Amygdala (tissue), 56 donors: ENCODE data around the gene GAS2.

Experiments
- DNase-seq, 56 donors: peaks; one replicate each; lab custom pipeline; 2025; lab: John Stamatoyannopoulos, UW

GAS2 gene

GRCh38 chr11:22670830-22671229 is 4.4 kb downstream of the GAS2 start:
- DNase-seq, result no peak

GRCh38 chr11:22671751-22672150 is 5.3 kb downstream of the GAS2 start:
- DNase-seq, result no peak

GRCh38 chr11:22674470-22675439 is 8.3 kb downstream of the GAS2 start:
- no peak for DNase-seq

GRCh38 chr11:22677153-22677903 is 10.9 kb downstream of the GAS2 start:
- no peak for DNase-seq

- DNase-seq, result no peak
These were observed 14.2 kb downstream of the GAS2 start for GRCh38 chr11:22680628-22681027.

GRCh38 chr11:22681281-22681812 is 14.9 kb downstream of the GAS2 start:
- DNase-seq, result no peak

- DNase-seq, result no peak
These were observed 17.7 kb downstream of the GAS2 start for GRCh38 chr11:22684082-22684481.

GRCh38 chr11:22685111-22685510 is 18.7 kb downstream of the GAS2 start:
- DNase-seq, result no peak

- no peak for DNase-seq
These were observed 22.5 kb downstream of the GAS2 start for GRCh38 chr11:22688914-22689313.

- no peak for DNase-seq
These were observed 23.8 kb downstream of the GAS2 start for GRCh38 chr11:22690257-22690656.

- DNase-seq, result no peak
These were observed 24.5 kb downstream of the GAS2 start for GRCh38 chr11:22690871-22691270.

- DNase-seq, result no peak
These were observed 33.0 kb downstream of the GAS2 start for GRCh38 chr11:22699388-22699787.

- DNase-seq, result no peak
These were observed 35.6 kb downstream of the GAS2 start for GRCh38 chr11:22702031-22702430.

GRCh38 chr11:22703040-22703439 is 36.6 kb downstream of the GAS2 start:
- DNase-seq, result no peak

GRCh38 chr11:22703591-22703990 is 37.2 kb downstream of the GAS2 start:
- DNase-seq, result no peak

- DNase-seq, result no peak
These were observed 40.9 kb downstream of the GAS2 start for GRCh38 chr11:22707119-22707899.

- DNase-seq, result no peak
These were observed 44.8 kb downstream of the GAS2 start for GRCh38 chr11:22711071-22711770.

GRCh38 chr11:22711880-22712279 is 45.5 kb downstream of the GAS2 start:
- DNase-seq, result no peak

GRCh38 chr11:22713336-22713735 is 46.9 kb downstream of the GAS2 start:
- DNase-seq, result no peak

- DNase-seq, result no peak
These were observed 49.6 kb downstream of the GAS2 start for GRCh38 chr11:22715971-22716370.
